Uterus (tissue), 2 donors: ENCODE results near the gene HTR3A.

Experiments
- POLR2A ChIP-seq, 2 donors: fragments of 450-650 bp; IDR thresholded peaks; one replicate each; pipeline ENCODE4 v1.6.1; 2016; ENCODE audit warnings: antibody characterized with exemption in 2 of 2, mild to moderate bottlenecking in 1 of 2, moderate library complexity in 1 of 2
- TF ChIP-seq, protein P1 (sequence below), 4 experiments: fragments of 200-600 bp in 2 of 4; fragments of 450-650 bp in 2 of 4; sonication (generic) in 2 of 4; IDR thresholded peaks; one replicate each; pipeline ENCODE4 v1.5.1; 2016 to 2019; ENCODE audit warnings: antibody characterized with exemption in 4 of 4, mild to moderate bottlenecking in 2 of 4, moderate library complexity in 1 of 4

GRCh38 chr11:113982306-113982705, 7.4 kb downstream of the HTR3A start:
- TF ChIP-seq POLR2A (IDR thresholded peaks at IDR 0.05) = no peak
- TF ChIP-seq, protein P1, sequence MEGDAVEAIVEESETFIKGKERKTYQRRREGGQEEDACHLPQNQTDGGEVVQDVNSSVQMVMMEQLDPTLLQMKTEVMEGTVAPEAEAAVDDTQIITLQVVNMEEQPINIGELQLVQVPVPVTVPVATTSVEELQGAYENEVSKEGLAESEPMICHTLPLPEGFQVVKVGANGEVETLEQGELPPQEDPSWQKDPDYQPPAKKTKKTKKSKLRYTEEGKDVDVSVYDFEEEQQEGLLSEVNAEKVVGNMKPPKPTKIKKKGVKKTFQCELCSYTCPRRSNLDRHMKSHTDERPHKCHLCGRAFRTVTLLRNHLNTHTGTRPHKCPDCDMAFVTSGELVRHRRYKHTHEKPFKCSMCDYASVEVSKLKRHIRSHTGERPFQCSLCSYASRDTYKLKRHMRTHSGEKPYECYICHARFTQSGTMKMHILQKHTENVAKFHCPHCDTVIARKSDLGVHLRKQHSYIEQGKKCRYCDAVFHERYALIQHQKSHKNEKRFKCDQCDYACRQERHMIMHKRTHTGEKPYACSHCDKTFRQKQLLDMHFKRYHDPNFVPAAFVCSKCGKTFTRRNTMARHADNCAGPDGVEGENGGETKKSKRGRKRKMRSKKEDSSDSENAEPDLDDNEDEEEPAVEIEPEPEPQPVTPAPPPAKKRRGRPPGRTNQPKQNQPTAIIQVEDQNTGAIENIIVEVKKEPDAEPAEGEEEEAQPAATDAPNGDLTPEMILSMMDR (IDR thresholded peaks at IDR 0.05) = no peak
